ENCODE results near the gene HTR3D.

The HTR3D gene

GRCh38 chr3:184075901-184076300, 44.4 kb downstream of the HTR3D start:
- H3K9me3 ChIP-seq (ENCODE audit: low read depth, low read length) = no peaks in the 10 kb centered on the region
- no peak for TF ChIP-seq EZH2 (IDR thresholded peaks at IDR 0.05)
- TF ChIP-seq FOXP2 (optimal IDR thresholded peaks at IDR 0.05; ENCODE audit: control extremely low read depth, extremely low read length, insufficient read depth) = no peak
- no peak for TF ChIP-seq POLR2AphosphoS5 (IDR thresholded peaks at IDR 0.05; ENCODE audit: borderline replicate concordance, low read depth, low read length)
- H3K4me3 ChIP-seq = no peak overlapping the region
- no peaks in the 10 kb centered on the region for H3K36me3 ChIP-seq (ENCODE audit: insufficient read depth, low read length)
- no peak for DNase-seq (ENCODE audit: low read depth, low spot score)
- no peak overlapping the region for H3K9ac ChIP-seq (ENCODE audit: insufficient read length)
- no peak overlapping the region for H3K27ac ChIP-seq

- no peak overlapping the region for H3K4me3 ChIP-seq
- H3K9ac ChIP-seq (ENCODE audit: insufficient read length) = no peak overlapping the region
- TF ChIP-seq POLR2AphosphoS5 (IDR thresholded peaks at IDR 0.05; ENCODE audit: borderline replicate concordance, low read depth, low read length) (no peak), EZH2 (IDR thresholded peaks at IDR 0.05) (no peak), FOXP2 (optimal IDR thresholded peaks at IDR 0.05; ENCODE audit: control extremely low read depth, extremely low read length, insufficient read depth) (no peak)
- no peaks in the 10 kb centered on the region for H3K9me3 ChIP-seq (ENCODE audit: low read depth, low read length)
- no peak for DNase-seq (ENCODE audit: low read depth, low spot score)
- H3K27ac ChIP-seq = no peak overlapping the region
- H3K36me3 ChIP-seq (ENCODE audit: insufficient read depth, low read length) = no peaks in the 10 kb centered on the region
Measured at GRCh38 chr3:184077881-184078280, 46.3 kb downstream of the HTR3D start.

DNA sequence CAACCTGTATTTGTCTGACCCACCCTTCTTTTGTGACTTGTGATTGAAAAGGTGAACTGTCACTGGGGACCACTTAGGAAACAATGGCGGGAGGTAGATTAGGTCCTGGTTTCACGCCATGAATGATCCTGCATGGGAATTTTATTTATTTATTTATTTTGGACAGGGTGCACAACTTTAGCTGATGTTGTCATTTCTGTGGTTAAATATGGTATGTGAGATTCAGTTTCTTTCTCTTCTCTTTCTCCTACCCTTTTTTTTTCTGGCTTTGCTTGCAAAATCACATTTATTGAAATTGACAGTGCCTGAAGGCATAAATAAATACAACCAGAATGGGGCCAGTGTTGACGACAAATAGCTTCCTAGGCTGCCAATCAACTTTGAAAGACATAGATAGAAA, 47.3 kb downstream of the HTR3D start:
- no peaks in the 10 kb centered on the region for H3K9me3 ChIP-seq (ENCODE audit: low read depth, low read length)
- TF ChIP-seq EZH2 (IDR thresholded peaks at IDR 0.05) = no peak
- no peak for DNase-seq (ENCODE audit: low read depth, low spot score)
- no peaks in the 10 kb centered on the region for H3K36me3 ChIP-seq (ENCODE audit: insufficient read depth, low read length)
- no peak overlapping the region for H3K9ac ChIP-seq (ENCODE audit: insufficient read length)
- no peak overlapping the region for H3K27ac ChIP-seq
- no peak overlapping the region for H3K4me3 ChIP-seq

DNA sequence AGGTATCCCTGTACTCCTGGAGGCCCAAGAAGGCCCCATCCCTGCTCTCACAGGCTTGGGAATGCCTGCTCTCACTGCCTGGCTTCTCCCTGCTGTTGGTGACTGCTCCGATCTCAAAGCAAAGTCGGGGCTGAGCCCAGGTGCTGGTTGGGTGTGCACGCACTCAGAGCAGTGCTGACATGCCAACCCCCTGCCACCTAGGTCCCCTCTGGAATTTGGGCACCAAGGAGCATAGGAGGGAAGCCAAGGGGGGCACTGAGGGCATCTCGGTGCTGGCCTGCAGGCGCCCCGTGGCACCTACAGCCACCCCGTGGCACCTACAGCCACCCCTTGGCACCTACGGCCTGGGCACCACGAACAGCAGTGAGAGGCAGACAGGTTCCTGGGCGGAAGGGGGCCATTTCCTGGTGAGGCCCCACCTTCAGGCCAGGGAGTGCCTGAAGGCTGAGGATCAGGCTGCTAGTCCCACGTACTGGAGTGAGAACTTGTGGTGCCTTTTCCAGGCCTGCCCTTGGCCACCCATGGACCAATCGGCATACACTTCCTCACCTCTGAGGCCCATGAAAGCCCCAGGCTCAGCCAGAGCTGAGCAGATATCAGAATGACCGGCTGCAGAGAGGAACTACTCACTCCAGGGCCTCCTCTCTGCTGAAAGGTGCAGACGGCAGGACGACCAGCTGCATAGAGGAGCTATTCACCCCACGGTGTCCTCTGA, 49.7 kb downstream of the HTR3D start:
- Histone ChIP-seq H3K4me3 (no peak overlapping the region), H3K36me3 (ENCODE audit: insufficient read depth, low read length) (no peaks in the 10 kb centered on the region), H3K9ac (ENCODE audit: insufficient read length) (no peak overlapping the region), H3K27ac (no peak overlapping the region), H3K9me3 (ENCODE audit: low read depth, low read length) (no peaks in the 10 kb centered on the region)
- TF ChIP-seq FOXP2 (optimal IDR thresholded peaks at IDR 0.05; ENCODE audit: control extremely low read depth, extremely low read length, insufficient read depth) (no peak), POLR2AphosphoS5 (IDR thresholded peaks at IDR 0.05; ENCODE audit: borderline replicate concordance, low read depth, low read length) (no peak), EZH2 (IDR thresholded peaks at IDR 0.05) (no peak)
- DNase-seq (ENCODE audit: low read depth, low spot score) = no peak

- Histone ChIP-seq H3K36me3 (ENCODE audit: insufficient read depth, low read length) (no peaks in the 10 kb centered on the region), H3K9ac (ENCODE audit: insufficient read length) (no peak overlapping the region), H3K4me3 (no peak overlapping the region), H3K9me3 (ENCODE audit: low read depth, low read length) (no peaks in the 10 kb centered on the region), H3K27ac (no peak overlapping the region)
- TF ChIP-seq FOXP2 (optimal IDR thresholded peaks at IDR 0.05; ENCODE audit: control extremely low read depth, extremely low read length, insufficient read depth) = no peak
- no peak for TF ChIP-seq POLR2AphosphoS5 (IDR thresholded peaks at IDR 0.05; ENCODE audit: borderline replicate concordance, low read depth, low read length)
- TF ChIP-seq EZH2 (IDR thresholded peaks at IDR 0.05) = no peak
- DNase-seq (ENCODE audit: low read depth, low spot score) = no peak
Measured at GRCh38 chr3:184082034-184082433, 50.5 kb downstream of the HTR3D start.

GRCh38 chr3:184082465-184082864, 50.9 kb downstream of the HTR3D start:
- Histone ChIP-seq H3K4me3 (no peak overlapping the region), H3K9me3 (ENCODE audit: low read depth, low read length) (no peaks in the 10 kb centered on the region), H3K36me3 (ENCODE audit: insufficient read depth, low read length) (no peaks in the 10 kb centered on the region), H3K9ac (ENCODE audit: insufficient read length) (no peak overlapping the region), H3K27ac (no peak overlapping the region)
- no peak for TF ChIP-seq FOXP2 (optimal IDR thresholded peaks at IDR 0.05; ENCODE audit: control extremely low read depth, extremely low read length, insufficient read depth)
- no peak for TF ChIP-seq POLR2AphosphoS5 (IDR thresholded peaks at IDR 0.05; ENCODE audit: borderline replicate concordance, low read depth, low read length)
- no peak for TF ChIP-seq EZH2 (IDR thresholded peaks at IDR 0.05)
- DNase-seq (ENCODE audit: low read depth, low spot score) = no peak

- no peak for TF ChIP-seq FOXP2 (optimal IDR thresholded peaks at IDR 0.05; ENCODE audit: control extremely low read depth, extremely low read length, insufficient read depth)
- TF ChIP-seq POLR2AphosphoS5 (IDR thresholded peaks at IDR 0.05; ENCODE audit: borderline replicate concordance, low read depth, low read length) = no peak
- no peak for TF ChIP-seq EZH2 (IDR thresholded peaks at IDR 0.05)
- Histone ChIP-seq H3K36me3 (ENCODE audit: insufficient read depth, low read length) (no peaks in the 10 kb centered on the region), H3K4me3 (no peak overlapping the region), H3K9me3 (ENCODE audit: low read depth, low read length) (no peaks in the 10 kb centered on the region), H3K27ac (no peak overlapping the region), H3K9ac (ENCODE audit: insufficient read length) (no peak overlapping the region)
- DNase-seq (ENCODE audit: low read depth, low spot score) = peak; percentile 53
Measured at GRCh38 chr3:184085389-184085852, 53.9 kb downstream of the HTR3D start.

Data from SK-N-MC (cell line).